Esophagus muscularis mucosa (tissue), 4 donors: ENCODE results near the gene GSTM3.

Experiments used
- EP300 ChIP-seq: sonication (generic); formaldehyde crosslinking; IDR thresholded peaks from one replicate; pipeline ENCODE4 v1.6.1; 2017; ENCODE audit warnings: antibody characterized with exemption
- POLR2A ChIP-seq: fragments of 450-650 bp; IDR thresholded peaks from one replicate; pipeline ENCODE4 v1.6.1; 2017; ENCODE audit warnings: antibody characterized with exemption, moderate library complexity, mild to moderate bottlenecking, low read depth
- POLR2AphosphoS5 ChIP-seq, 2 donors: sonication (generic); formaldehyde crosslinking; IDR thresholded peaks; one replicate each; pipeline ENCODE4 v1.6.1; 2017; ENCODE audit warnings: antibody characterized with exemption in 2 of 2
- TF ChIP-seq, protein P1 (sequence below), 3 experiments: fragments of 200-600 bp in 2 of 3; fragments of 450-650 bp in 1 of 3; sonication (generic) in 2 of 3; IDR thresholded peaks; one replicate each; pipeline ENCODE4 v1.5.1; 2017 to 2019; ENCODE audit warnings: antibody characterized with exemption in 3 of 3, mild to moderate bottlenecking in 2 of 3, moderate library complexity in 1 of 3

DNA sequence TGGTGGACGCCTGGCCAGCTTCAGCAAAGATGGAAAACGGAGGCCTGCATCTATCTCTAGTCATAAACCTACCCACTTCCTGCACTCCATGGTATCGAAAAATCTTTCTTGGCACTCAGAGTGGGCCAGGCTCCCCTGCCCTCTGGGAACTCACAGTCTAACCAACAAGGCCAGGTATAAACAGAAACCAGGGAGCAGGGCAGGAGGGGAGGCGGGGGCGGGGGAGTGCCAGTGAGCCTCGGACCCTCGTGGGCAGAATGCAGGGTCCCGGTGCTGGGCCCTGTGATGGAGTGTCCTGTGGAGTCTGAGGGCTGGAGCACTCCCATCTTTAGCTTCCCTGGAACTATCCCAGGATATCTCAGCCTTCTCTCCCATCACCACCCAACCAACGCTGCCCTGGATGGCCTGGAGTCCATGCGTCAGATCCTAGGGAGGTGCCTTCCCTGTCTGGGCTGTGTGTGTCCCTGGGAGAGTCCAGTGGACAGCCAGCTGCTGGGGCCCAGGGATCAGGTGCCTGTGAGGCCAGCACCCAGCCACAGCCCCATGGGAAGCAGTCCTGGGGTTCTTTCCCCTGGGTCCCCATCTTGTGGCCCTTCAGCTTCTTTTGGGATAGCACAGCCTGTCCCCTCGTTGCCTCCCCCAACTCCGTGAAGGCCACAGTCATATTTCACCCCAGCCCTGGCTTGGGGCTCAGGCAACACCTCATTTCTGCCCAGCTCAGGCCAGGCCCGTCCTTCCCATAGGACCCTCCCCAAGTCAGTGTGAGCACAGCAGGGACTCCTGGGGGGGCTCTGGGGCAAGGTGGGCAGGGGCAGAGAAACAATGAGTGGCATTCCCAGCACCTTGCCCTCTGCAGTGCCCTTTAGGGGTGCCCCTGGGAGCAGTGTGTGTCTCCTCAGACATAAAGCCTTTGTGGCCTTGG, 24.0 kb upstream of the GSTM3 start:
- TF ChIP-seq, protein P1, sequence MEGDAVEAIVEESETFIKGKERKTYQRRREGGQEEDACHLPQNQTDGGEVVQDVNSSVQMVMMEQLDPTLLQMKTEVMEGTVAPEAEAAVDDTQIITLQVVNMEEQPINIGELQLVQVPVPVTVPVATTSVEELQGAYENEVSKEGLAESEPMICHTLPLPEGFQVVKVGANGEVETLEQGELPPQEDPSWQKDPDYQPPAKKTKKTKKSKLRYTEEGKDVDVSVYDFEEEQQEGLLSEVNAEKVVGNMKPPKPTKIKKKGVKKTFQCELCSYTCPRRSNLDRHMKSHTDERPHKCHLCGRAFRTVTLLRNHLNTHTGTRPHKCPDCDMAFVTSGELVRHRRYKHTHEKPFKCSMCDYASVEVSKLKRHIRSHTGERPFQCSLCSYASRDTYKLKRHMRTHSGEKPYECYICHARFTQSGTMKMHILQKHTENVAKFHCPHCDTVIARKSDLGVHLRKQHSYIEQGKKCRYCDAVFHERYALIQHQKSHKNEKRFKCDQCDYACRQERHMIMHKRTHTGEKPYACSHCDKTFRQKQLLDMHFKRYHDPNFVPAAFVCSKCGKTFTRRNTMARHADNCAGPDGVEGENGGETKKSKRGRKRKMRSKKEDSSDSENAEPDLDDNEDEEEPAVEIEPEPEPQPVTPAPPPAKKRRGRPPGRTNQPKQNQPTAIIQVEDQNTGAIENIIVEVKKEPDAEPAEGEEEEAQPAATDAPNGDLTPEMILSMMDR (IDR thresholded peaks at IDR 0.05) = no peak
- TF ChIP-seq POLR2AphosphoS5 (IDR thresholded peaks at IDR 0.05) = no peak
- TF ChIP-seq POLR2A = no peak
- no peak for TF ChIP-seq EP300
